ENCODE data around the gene FAM117A. TPM values are rescaled to one million over a fixed set of nuclear protein-coding genes. Genes with fewer than 3 reads are reported as not detected.
"Not testable (repeated sequence)": the region's sequence is repeated elsewhere in the genome, so short reads cannot be mapped to it uniquely, and the experiment has no call there.

The FAM117A gene
- total and polyA plus RNA-seq, 5 experiments from 2014 or later, result 36.9 to 90.8 (median 53.6) TPM

DNA sequence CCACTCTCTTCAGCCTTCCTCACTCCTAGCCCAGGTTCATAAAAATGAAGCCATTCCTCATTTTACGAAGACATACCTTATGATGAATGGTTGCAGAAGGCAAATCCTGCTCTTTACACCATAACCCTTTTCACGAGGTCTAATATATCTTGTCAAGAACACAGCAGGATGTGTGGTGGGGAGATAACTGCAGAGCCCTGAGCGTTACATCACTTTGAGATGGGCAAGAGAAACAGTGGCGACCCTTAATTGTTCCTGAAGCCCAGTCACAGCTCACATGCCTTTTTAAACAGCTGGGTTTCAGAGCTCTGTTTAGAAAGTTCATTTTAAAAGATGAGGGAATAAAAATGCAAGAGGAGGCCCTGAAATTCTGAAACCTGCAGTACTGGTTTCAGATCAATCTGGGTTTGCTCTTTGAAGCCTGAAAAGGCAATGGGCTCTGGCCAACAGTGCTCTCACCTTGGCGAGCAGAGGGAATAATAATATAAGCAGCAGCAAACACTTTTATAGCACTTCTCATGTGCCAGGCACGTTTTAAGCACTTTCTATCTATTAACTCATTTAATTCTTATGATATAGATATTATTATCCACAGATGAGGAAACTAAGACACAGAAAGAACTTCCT, 2.9 kb downstream of the FAM117A start:
- Mint-ChIP-seq H3K27ac (peak overlapping the region; percentile 53 to 98 (median 74)), H3K27me3 (no peaks in the 10 kb centered on the region), H3K9me3 (no peaks in the 10 kb centered on the region), H3K36me3 (peaks cover 0 to 42% (median 8%) of the 10 kb centered on the region in 3 donors), H3K4me3 (peak overlapping the region; percentile 90 to 99 (median 94)), H3K4me1 (peaks cover 35 to 79% (median 74%) of the 10 kb centered on the region in 4 donors)
- DNase-seq, result no peak
- POLR2A ChIA-PET, result interaction anchor here (3.8 to 9.9 kb wide), 5 partner anchors 11 to 57 kb away, joined by 13 to 277 read pairs (median 92); partner anchors contain the start of gene SLC35B1
- ATAC-seq, result no peak

DNA sequence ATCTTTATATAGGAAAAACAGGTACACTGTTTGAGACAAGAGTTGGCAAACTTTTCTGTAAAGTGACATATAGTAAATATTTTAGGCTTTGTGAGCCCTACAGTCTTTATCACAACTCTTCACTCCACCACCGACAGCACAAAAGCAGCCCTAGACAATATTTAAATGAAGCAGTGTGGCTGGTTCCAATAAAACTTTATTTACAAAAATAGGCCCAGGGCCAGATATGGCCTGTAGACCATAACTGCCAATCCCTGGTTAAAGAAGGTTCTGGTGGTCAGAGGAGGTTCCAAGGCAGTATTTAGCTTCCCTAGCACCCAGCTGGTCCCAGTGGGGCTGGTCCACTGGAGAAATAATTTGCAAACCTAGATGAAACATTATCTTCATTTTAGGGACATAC, 3.6 kb downstream of the FAM117A start:
- H3K36me3 Mint-ChIP-seq, result peaks cover 0 to 46% (median 8%) of the 10 kb centered on the region in 3 donors
- no peaks in the 10 kb centered on the region for H3K9me3 Mint-ChIP-seq
- peak overlapping the region in 9 of 10 donors; percentile 32 to 96 (median 84) for H3K27ac Mint-ChIP-seq
- H3K4me1 Mint-ChIP-seq, result peaks cover 38 to 87% (median 82%) of the 10 kb centered on the region in 4 donors
- no peaks in the 10 kb centered on the region for H3K27me3 Mint-ChIP-seq
- POLR2A ChIA-PET, result interaction anchor here (4.6 to 9.9 kb wide), 4 partner anchors 11 to 50 kb away, joined by 26 to 277 read pairs (median 150); partner anchors contain the start of gene SLC35B1
- DNase-seq, result no peak
- ATAC-seq, result no peak
- H3K4me3 Mint-ChIP-seq, result peak overlapping the region in 9 of 10 donors; percentile 64 to 99 (median 92)

DNA sequence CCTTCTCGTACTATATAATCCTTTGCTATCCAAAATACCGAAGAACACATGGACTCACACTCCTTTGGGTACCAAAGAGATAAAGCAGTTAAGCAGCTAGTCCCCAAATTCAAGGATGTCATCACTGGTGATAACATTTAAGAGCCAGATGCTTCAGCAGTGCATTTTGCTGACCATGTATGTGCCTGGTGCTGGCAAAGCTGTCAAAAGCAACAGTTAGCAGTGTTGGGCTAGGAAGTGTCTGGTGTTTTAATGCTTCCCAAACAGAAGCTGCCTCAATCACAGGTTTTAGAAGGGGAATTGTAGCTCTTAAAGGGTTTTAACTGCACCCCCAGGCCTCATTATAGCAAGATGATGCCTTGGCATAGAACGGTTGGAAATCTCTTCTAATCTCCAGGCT, 4.7 kb downstream of the FAM117A start:
- POLR2A ChIA-PET, result interaction anchor here (0.5 to 9.9 kb wide), 5 partner anchors 10 to 120 kb away, joined by 6 to 277 read pairs (median 20); partner anchors contain the start of genes KAT7 and SLC35B1
- Mint-ChIP-seq H3K9me3 (no peaks in the 10 kb centered on the region), H3K4me1 (peaks cover 38 to 86% (median 82%) of the 10 kb centered on the region in 4 donors), H3K36me3 (peaks cover 0 to 49% (median 8%) of the 10 kb centered on the region in 3 donors), H3K27ac (peak overlapping the region in 9 of 10 donors; percentile 25 to 89 (median 60)), H3K4me3 (peak overlapping the region in 8 of 10 donors; percentile 5 to 97 (median 39)), H3K27me3 (no peaks in the 10 kb centered on the region)
- no peak for DNase-seq
- ATAC-seq, result no peak

DNA sequence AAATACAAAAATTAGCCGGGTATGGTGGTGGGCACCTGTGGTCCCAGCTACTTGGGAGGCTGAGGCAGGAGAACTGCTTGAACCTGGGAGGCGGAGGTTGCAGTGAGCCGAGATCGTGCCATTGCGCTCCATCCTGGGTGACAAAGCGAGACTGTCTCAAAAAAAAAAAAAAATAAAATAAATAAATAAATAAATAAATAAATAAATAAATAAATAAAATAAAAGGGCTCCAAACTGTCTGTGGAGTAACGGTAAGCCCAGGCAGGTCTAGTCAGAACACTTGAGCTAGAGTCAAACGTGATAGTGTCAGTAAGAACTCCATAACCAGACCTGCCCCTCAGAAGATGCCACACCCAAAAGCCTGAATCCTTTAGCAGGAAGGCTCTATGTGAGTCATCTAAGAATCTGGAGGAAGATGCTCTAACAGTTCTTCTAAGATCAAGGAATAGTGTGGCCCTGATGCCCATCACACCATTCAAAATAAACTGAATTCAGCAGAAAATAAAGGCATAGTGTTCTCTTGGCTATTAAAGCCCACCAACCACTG, 5.4 kb downstream of the FAM117A start:
- Mint-ChIP-seq H3K36me3 (peaks cover 0 to 49% (median 8%) of the 10 kb centered on the region in 3 donors), H3K27ac (peak overlapping the region in 9 of 10 donors; percentile 25 to 89 (median 60)), H3K4me1 (peaks cover 38 to 90% (median 87%) of the 10 kb centered on the region in 4 donors), H3K4me3 (peak overlapping the region in 5 of 10 donors; percentile 12 to 97 (median 31))
- POLR2A ChIA-PET, result interaction anchor here (2.7 to 9.9 kb wide), 5 partner anchors 9 to 50 kb away, joined by 11 to 277 read pairs (median 20); partner anchors contain the start of genes KAT7 and SLC35B1
- ATAC-seq, H3K9me3 Mint-ChIP-seq, DNase-seq, H3K27me3 Mint-ChIP-seq: not testable (repeated sequence)

DNA sequence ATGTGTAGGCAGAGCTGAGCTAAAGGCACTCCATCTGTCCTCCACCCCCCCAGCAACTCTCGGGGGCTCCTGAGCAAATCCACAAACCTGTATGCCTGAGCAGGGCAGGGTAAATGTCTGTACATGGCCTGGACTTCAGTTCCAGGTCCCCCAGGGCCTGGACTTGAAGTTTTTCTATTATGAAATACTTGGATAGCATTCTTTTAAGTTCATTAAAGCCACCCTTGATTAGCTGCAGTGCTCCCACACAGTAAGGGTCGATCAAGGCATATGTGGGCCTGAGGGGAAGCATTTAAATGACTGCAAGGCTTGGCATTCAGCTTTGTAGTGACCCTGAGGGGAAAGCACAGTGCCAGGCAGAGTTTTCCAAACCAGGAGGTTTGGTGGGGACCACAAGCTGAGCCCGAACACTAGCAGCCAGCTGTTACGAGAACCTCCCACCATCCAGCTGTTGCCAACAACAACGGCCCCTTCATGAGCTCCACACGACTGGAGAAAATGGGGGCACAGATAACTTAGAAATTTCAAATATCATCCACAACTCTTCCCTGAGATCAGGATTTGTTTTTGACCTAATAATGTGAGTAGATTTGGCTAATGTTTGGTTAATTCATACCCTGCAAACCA, 6.7 kb downstream of the FAM117A start:
- POLR2A ChIA-PET, result interaction anchor here (2.7 to 9.9 kb wide), 4 partner anchors 10 to 49 kb away, joined by 11 to 277 read pairs (median 18); partner anchors contain the start of genes KAT7 and SLC35B1
- Mint-ChIP-seq H3K27ac (peak overlapping the region; percentile 62 to 93 (median 85)), H3K27me3 (no peaks in the 10 kb centered on the region), H3K4me1 (peaks cover 41 to 94% (median 91%) of the 10 kb centered on the region in 4 donors), H3K4me3 (peak overlapping the region; percentile 12 to 70 (median 47)), H3K9me3 (no peaks in the 10 kb centered on the region), H3K36me3 (peaks cover 0 to 56% (median 8%) of the 10 kb centered on the region in 3 donors)
- no peak for DNase-seq
- no peak for ATAC-seq

DNA sequence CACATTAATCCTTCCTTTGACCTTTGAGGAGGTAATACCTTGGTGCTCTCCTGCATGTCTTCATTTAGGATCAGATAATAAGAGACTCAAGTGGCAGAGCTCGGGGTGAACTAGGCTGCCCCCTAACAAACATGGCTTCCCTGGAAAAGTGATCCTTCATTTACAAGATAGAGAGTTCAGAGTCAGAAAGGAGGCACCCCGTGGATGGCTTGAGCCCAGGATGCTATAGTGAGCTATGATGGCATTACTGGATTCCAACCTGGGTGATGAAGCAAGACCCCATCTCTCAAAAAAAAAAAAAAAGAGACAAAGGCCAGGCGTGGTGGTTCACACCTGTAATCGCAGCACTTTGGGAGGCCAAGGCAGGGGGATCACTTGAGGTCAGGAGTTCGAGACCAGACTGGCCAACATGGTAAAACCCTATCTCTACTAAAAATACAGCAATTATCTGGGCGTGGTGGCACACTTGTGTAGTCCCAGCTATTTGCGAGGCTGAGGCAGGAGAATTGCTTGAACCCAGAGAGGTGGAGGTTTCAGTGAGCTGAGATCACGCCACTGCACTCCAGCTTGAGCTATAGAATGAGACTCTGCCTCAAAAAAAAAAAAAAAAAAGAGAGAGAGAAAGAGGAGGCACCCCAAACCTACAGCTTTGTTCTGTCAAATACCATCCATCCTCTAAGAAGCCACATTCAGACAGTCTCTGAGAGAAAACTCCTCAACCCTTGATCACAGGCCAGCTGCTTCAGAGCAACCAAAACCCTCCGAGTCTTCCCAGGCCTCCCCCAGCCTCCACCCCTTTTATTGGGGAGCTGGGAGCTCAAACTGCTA, 7.4 kb downstream of the FAM117A start:
- Mint-ChIP-seq H3K27me3 (no peaks in the 10 kb centered on the region), H3K4me3 (peak overlapping the region; percentile 12 to 71 (median 50)), H3K27ac (peak overlapping the region; percentile 81 to 93 (median 85)), H3K36me3 (peaks cover 0 to 56% (median 8%) of the 10 kb centered on the region in 3 donors), H3K4me1 (peaks cover 35 to 92% (median 89%) of the 10 kb centered on the region in 4 donors), H3K9me3 (no peaks in the 10 kb centered on the region)
- POLR2A ChIA-PET, result interaction anchor here (0.6 to 9.9 kb wide), 5 partner anchors 8 to 59 kb away, joined by 5 to 277 read pairs (median 16); partner anchors contain the start of genes FAM117A and SLC35B1
- peak in 2 of 10 donors; percentile 26 for DNase-seq
- peak; percentile 46 to 78 for ATAC-seq

DNA sequence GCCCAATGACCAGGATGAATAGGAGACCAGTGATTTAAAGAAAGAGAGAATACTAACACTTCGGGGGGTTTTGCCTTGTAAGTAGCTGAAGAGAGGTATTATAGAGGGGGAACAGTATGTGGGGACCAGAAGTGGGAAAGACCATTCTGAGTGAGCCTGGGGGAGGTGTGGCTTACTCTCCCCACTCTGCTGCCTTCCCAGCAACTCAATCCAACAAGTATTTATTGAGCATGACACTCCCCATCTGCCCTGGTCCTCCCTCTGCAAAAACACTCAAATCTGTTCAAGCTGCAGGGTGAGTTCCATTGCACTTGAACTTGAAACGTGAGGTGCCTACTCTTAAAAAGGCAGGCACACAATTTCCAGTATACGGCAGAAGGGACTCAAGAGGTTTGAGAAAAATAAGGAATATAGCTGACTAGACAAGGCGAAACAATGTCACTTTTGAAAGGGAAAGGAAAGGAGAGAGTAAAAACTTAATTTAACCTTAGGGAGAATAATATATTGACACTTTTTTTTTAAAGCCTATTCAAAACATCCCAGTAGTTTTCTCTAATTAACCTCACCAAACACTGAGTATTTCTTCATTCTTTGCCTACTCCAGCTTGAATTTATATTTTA, 8.2 kb downstream of the FAM117A start:
- peak overlapping the region in 8 of 10 donors; percentile 32 to 70 (median 48) for H3K4me3 Mint-ChIP-seq
- ATAC-seq (no peak), DNase-seq (no peak)
- POLR2A ChIA-PET, result interaction anchor here (0.6 to 9.9 kb wide), 5 partner anchors 8 to 58 kb away, joined by 5 to 277 read pairs (median 16); partner anchors contain the start of genes FAM117A and SLC35B1
- H3K9me3 Mint-ChIP-seq, result no peaks in the 10 kb centered on the region
- H3K4me1 Mint-ChIP-seq, result peaks cover 32 to 88% (median 84%) of the 10 kb centered on the region in 4 donors
- no peaks in the 10 kb centered on the region for H3K27me3 Mint-ChIP-seq
- peaks cover 0 to 54% (median 8%) of the 10 kb centered on the region in 3 donors for H3K36me3 Mint-ChIP-seq
- peak overlapping the region; percentile 81 to 93 (median 86) for H3K27ac Mint-ChIP-seq

DNA sequence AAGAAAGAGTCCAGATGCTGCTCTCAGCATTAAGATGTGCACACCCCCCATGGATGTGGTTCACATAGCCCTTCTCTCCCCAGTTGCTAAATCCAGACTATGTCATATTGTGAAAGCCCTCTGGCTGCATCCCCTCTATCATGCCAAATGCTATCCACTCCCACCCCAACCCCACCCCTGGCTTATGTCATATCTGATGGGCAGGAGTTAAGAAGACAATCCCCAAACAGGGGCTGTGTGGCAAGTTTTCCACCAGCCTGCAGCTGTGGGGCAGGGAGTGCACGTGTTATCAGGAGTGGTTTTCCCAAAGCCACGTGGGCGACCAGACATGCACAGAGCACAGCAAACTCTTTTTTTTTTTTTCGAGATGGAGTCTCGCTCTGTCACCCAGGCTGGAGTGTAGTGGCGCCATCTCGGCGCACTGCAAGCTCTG, 10.0 kb downstream of the FAM117A start:
- peak overlapping the region in 9 of 10 donors; percentile 67 to 100 (median 88) for H3K27ac Mint-ChIP-seq
- POLR2A ChIA-PET, result interaction anchor here (1.1 to 2.0 kb wide), 4 partner anchors 11 to 46 kb away, joined by 3 to 7 read pairs (median 4); partner anchors contain the start of gene SLC35B1
- peak overlapping the region in 4 of 10 donors; percentile 28 to 56 (median 37) for H3K4me3 Mint-ChIP-seq
- peaks cover 0 to 50% (median 13%) of the 10 kb centered on the region in 3 donors for H3K36me3 Mint-ChIP-seq
- no peak for DNase-seq
- H3K4me1 Mint-ChIP-seq, result peaks cover 31 to 88% (median 80%) of the 10 kb centered on the region in 4 donors
- no peaks in the 10 kb centered on the region for H3K9me3 Mint-ChIP-seq
- ATAC-seq, result no peak
- H3K27me3 Mint-ChIP-seq, result no peaks in the 10 kb centered on the region

DNA sequence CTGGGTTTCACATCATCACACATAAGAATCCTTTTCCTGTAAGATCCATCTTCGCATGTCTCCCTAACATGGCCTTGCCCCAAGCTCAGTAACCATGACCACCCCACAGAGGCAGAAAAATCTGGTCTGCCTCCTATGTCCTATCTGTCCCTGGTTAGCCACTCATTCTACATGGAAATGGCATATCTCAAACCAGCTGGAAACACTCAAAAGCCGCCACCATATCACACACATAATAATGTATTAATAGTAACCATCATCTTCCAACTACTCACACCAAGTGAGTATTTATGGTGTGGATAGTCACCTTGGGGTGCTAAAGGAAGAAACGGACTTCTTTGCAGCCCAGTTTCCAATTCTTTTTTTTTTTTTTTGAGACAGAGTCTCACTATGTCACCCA, 11.4 kb downstream of the FAM117A start:
- Mint-ChIP-seq H3K9me3 (no peaks in the 10 kb centered on the region), H3K27ac (peak overlapping the region; percentile 54 to 100 (median 84)), H3K4me3 (peak overlapping the region in 6 of 10 donors; percentile 3 to 41 (median 22)), H3K4me1 (peaks cover 44 to 92% (median 84%) of the 10 kb centered on the region in 4 donors), H3K36me3 (peaks cover 0 to 39% (median 8%) of the 10 kb centered on the region in 3 donors), H3K27me3 (no peaks in the 10 kb centered on the region)
- DNase-seq (no peak), ATAC-seq (no peak)
- POLR2A ChIA-PET, result interaction anchor here (0.7 to 7.3 kb wide), 7 partner anchors 10 to 1301 kb away, joined by 3 to 207 read pairs (median 4); partner anchors contain the start of gene FAM117A

DNA sequence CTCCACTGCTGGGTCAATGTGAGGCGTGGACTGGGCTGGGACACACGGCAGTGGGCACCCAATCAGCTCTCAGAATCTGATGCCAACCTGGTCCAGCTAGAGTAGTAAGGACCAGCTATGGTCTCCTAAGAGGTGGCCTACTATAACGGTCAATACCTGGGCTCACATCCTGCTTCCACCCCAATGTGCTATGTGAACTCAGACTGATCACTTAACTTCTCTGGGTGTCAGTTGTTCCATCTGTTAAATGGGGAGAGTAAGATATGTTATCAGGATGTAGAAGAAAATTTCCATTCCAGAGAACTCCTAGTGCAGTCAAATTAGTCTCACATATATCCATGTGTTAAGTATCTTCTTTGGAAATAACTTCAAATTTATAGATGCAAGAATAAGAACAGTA, 14.2 kb downstream of the FAM117A start:
- POLR2A ChIA-PET, result interaction anchor here (1.0 to 7.3 kb wide), 5 partner anchors 11 to 41 kb away, joined by 3 to 207 read pairs (median 26); partner anchors contain the start of genes FAM117A, KAT7 and SLC35B1
- ATAC-seq (no peak), DNase-seq (no peak)
- Mint-ChIP-seq H3K4me1 (peaks cover 50 to 93% (median 86%) of the 10 kb centered on the region in 4 donors), H3K36me3 (peaks cover 0 to 26% (median 9%) of the 10 kb centered on the region in 3 donors), H3K4me3 (peak overlapping the region in 8 of 10 donors; percentile 0 to 47 (median 18)), H3K9me3 (peaks cover 0 to 2% (median 0%) of the 10 kb centered on the region in 9 donors), H3K27me3 (no peaks in the 10 kb centered on the region), H3K27ac (peak overlapping the region; percentile 82 to 100 (median 96))
